ENCODE results near the gene TRAPPC14. TPM values are rescaled to one million over a fixed set of nuclear protein-coding genes. Genes with fewer than 3 reads are reported as not detected.
A peak's percentile ranks its signal among the peaks of the same experiment; 100 is the strongest.

The TRAPPC14 gene
- total and polyA plus RNA-seq, 2 of the 13 experiments (the other 11 are each of a cell fraction or from before 2014, with no cell fraction given): 4.7 to 9.6 TPM

DNA sequence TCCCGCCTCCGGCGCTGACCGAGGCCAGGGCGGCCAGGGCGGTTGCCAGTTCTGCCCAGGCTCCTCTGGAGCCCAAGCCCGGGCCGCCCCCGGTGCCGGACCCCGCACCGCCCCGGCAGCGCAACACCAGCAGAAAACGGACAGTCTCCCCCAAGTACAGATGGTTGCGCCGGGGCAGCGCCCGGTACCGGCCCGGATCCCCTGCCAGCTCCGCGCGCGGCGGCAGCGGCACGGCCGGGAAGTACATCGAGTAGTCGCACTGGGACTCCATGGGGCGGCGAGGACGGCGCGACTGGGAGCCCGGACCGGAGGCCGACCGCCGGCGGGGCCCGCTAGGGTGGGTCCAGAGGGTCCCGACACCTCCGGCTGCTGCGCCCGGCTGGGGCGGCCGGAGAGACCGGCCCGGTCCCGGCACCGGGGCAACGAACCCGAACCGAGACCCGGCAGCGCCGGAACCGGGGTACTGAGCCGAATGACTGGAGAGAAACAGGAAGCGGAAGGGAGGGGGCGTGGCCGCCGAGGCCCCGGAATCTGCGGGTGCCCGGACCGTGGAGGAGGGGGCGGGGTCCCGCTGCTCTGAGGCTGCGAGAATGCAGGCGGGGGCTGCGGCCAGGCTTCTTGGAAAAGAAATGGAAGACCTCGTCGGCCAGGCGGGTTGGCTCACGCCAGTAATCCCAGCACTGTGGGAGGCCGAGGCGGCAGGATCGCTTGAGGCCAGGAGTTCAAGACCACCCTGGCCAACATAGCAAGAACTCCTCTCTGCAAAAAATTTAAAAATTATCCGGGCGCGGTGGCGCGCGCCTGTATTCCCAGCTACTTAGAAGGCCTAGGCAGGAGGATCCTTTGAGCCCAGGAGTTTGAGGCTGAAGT, at the start of gene TRAPPC14 (continued):
- TF ChIP-seq, protein P1, sequence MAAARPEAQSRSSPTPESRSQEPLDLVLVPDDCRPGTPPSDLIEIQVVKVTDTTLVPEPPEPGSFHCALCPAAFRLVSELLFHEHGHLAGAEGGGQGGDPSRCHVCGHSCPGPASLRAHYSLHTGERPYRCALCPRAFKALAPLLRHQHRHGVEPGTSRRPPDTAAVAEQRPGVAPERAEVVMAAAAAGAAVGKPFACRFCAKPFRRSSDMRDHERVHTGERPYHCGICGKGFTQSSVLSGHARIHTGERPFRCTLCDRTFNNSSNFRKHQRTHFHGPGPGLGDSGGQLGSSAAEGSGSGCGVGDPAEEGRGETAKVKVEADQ (CRISPR knock-in tag; IDR thresholded peaks at IDR 0.05; ENCODE audit: borderline replicate concordance): peak; percentile 30; the same call in 1 of the 2 replicates
- TF ChIP-seq MTA3 (CRISPR knock-in tag; IDR thresholded peaks at IDR 0.05) (no peak), ZNF605 (CRISPR knock-in tag; IDR thresholded peaks at IDR 0.05) (no peak), ZFP36 (IDR thresholded peaks at IDR 0.05; ENCODE audit: borderline replicate concordance, low read depth, low read length, partially characterized antibody) (no peak), MTF2 (CRISPR knock-in tag; IDR thresholded peaks at IDR 0.05; ENCODE audit: borderline replicate concordance) (peak; percentile 46; the same call in 1 of the 2 replicates), ZNF10 (CRISPR knock-in tag; IDR thresholded peaks at IDR 0.05; ENCODE audit: borderline replicate concordance, low read depth) (no peak), ZNF878 (CRISPR knock-in tag; IDR thresholded peaks at IDR 0.05) (no peak), ZNF34 (CRISPR knock-in tag; IDR thresholded peaks at IDR 0.05; ENCODE audit: borderline replicate concordance) (peak; percentile 81; the same call in 1 of the 2 replicates), ZNF552 (CRISPR knock-in tag; IDR thresholded peaks at IDR 0.05; ENCODE audit: borderline replicate concordance) (no peak; the same call in 1 of the 2 replicates), ZNF713 (CRISPR knock-in tag; IDR thresholded peaks at IDR 0.05) (no peak), ATF7 (IDR thresholded peaks at IDR 0.05) (no peak), ATF7 (CRISPR knock-in tag; IDR thresholded peaks at IDR 0.05) (no peak; the same call in 1 of the 2 replicates), ZNF883 (CRISPR knock-in tag; IDR thresholded peaks at IDR 0.05; ENCODE audit: not compliant biosample characterization) (peak; percentile 73), HOXA7 (CRISPR knock-in tag; IDR thresholded peaks at IDR 0.05) (no peak)
- TF ChIP-seq, protein P2, sequence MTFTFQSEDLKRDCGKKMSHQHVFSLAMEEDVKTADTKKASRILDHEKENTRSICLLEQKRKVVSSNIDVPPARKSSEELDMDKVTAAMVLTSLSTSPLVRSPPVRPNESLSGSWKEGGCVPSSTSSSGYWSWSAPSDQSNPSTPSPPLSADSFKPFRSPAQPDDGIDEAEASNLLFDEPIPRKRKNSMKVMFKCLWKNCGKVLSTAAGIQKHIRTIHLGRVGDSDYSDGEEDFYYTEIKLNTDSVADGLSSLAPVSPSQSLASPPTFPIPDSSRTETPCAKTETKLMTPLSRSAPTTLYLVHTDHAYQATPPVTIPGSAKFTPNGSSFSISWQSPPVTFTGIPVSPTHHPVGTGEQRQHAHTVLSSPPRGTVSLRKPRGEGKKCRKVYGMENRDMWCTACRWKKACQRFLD (CRISPR knock-in tag; IDR thresholded peaks at IDR 0.05; ENCODE audit: borderline replicate concordance): 0 out of 2 replicates have a peak, but pooled peaks have one; percentile 77
- TF ChIP-seq, protein P3, sequence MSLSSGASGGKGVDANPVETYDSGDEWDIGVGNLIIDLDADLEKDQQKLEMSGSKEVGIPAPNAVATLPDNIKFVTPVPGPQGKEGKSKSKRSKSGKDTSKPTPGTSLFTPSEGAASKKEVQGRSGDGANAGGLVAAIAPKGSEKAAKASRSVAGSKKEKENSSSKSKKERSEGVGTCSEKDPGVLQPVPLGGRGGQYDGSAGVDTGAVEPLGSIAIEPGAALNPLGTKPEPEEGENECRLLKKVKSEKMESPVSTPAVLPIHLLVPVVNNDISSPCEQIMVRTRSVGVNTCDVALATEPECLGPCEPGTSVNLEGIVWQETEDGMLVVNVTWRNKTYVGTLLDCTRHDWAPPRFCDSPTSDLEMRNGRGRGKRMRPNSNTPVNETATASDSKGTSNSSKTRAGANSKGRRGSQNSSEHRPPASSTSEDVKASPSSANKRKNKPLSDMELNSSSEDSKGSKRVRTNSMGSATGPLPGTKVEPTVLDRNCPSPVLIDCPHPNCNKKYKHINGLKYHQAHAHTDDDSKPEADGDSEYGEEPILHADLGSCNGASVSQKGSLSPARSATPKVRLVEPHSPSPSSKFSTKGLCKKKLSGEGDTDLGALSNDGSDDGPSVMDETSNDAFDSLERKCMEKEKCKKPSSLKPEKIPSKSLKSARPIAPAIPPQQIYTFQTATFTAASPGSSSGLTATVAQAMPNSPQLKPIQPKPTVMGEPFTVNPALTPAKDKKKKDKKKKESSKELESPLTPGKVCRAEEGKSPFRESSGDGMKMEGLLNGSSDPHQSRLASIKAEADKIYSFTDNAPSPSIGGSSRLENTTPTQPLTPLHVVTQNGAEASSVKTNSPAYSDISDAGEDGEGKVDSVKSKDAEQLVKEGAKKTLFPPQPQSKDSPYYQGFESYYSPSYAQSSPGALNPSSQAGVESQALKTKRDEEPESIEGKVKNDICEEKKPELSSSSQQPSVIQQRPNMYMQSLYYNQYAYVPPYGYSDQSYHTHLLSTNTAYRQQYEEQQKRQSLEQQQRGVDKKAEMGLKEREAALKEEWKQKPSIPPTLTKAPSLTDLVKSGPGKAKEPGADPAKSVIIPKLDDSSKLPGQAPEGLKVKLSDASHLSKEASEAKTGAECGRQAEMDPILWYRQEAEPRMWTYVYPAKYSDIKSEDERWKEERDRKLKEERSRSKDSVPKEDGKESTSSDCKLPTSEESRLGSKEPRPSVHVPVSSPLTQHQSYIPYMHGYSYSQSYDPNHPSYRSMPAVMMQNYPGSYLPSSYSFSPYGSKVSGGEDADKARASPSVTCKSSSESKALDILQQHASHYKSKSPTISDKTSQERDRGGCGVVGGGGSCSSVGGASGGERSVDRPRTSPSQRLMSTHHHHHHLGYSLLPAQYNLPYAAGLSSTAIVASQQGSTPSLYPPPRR (CRISPR knock-in tag; IDR thresholded peaks at IDR 0.05; ENCODE audit: borderline replicate concordance): peak; percentile 56; the same call in 1 of the 2 replicates
- TF ChIP-seq, protein P4, sequence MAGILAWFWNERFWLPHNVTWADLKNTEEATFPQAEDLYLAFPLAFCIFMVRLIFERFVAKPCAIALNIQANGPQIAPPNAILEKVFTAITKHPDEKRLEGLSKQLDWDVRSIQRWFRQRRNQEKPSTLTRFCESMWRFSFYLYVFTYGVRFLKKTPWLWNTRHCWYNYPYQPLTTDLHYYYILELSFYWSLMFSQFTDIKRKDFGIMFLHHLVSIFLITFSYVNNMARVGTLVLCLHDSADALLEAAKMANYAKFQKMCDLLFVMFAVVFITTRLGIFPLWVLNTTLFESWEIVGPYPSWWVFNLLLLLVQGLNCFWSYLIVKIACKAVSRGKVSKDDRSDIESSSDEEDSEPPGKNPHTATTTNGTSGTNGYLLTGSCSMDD (CRISPR knock-in tag; IDR thresholded peaks at IDR 0.05): no peak
- TF ChIP-seq, protein P5, sequence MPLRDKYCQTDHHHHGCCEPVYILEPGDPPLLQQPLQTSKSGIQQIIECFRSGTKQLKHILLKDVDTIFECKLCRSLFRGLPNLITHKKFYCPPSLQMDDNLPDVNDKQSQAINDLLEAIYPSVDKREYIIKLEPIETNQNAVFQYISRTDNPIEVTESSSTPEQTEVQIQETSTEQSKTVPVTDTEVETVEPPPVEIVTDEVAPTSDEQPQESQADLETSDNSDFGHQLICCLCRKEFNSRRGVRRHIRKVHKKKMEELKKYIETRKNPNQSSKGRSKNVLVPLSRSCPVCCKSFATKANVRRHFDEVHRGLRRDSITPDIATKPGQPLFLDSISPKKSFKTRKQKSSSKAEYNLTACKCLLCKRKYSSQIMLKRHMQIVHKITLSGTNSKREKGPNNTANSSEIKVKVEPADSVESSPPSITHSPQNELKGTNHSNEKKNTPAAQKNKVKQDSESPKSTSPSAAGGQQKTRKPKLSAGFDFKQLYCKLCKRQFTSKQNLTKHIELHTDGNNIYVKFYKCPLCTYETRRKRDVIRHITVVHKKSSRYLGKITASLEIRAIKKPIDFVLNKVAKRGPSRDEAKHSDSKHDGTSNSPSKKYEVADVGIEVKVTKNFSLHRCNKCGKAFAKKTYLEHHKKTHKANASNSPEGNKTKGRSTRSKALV (CRISPR knock-in tag; IDR thresholded peaks at IDR 0.05): no peak

Data from HepG2 (cell line).